HG03139 (cell line): ENCODE measurements around the gene RCOR2.

Source experiments
- ATAC-seq: cut with Tn5 transposase; IDR thresholded peaks from one replicate; pipeline ENCODE4 v1.9.1; 2021; ENCODE audit not compliant: unreplicated experiment

RCOR2 gene

DNA sequence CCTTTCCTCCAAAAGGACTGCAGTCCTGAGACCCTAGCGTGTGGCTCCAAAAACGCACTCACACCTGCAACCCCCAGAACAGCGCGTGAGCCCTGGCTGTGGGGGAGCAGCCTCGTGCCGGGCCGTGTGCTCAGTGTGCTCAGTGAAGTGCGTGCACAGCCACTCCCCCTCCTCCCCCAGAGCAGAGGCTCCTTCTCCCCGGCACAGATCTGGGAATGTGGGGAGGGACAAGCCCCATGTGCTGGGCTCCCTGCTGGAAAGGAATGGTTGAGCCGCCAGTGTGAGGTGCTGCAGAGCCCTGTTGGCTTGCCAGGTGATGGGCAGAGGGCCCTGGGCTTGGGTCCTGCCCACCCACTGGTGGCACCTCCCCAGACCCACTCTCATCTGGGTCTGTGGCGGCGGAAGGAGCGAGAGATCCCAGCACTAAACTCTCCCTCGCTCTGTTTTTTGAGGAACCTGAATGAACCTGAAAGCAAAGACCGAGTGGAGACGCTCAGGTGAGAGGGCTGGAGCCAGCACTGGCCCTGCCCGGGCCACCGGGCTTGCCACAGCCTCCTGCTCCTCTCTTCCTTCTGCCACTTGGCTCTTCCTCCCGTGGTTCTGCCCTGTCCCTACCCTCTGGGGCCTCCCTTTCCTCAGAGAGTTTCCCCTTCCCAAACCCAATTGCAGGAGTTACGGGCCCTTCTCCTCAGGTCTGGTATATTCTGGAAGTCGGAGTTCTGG is 9.0 kb downstream of the RCOR2 start:
- ATAC-seq, result no peak

DNA sequence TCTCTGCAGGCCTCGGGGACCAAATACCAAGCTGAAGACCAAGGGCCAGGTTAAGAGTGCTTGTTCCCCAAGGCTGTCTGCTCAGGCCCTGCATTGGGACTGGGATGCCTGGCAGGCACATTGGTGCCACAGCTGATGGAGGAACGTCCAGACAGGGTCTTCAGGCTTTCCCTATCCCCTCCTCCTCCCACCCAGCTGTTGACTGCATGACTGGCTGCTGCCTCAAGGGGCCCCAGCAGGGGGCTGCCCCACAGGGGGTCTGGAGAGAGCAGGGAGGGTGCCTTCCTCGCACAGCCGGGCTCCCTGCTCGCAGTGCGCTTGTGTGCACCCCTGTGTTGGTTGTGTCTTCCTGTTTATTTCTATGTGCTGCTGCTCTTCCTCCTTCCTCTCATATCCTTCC is 9.9 kb downstream of the RCOR2 start:
- no peak for ATAC-seq

DNA sequence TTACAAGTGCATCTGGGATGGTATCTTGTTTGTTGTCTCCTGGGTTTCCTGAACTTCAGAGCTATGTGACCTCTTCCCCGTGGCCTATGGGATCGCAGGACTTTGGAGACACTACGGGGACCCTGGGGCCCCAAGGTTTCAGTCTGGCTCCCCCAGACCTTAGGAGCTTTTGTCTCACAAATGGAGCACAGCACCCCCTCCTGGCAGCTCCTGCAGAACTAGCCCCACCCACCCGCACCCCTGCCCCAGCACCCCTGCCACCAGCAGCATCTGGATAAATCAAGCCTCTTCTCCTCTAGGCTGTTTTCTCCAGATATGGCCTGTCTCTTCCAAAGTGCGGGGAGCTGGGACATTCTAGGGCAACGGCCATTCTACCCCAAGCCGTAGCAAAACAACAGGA is 10.4 kb downstream of the RCOR2 start:
- no peak for ATAC-seq

DNA sequence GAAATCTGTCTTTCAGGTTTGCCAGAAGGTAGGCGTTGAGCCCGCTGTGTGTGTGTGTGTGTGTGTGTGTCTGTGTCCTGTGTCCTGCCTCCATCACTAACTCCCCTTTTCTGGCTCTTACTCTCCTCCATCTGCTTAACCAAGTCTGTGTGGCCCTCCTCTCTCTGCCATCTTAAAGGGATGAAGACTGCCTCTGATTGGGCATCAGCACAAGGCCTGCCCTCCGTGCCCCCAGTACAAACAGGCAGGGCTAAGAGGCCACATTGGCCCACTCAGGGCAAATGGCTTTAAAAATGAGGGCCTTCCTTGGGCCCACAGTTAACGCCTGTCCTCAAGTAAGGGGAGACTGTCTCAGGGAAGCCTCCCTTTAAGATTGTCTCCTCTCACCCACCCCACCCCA is 10.9 kb downstream of the RCOR2 start:
- no peak for ATAC-seq

DNA sequence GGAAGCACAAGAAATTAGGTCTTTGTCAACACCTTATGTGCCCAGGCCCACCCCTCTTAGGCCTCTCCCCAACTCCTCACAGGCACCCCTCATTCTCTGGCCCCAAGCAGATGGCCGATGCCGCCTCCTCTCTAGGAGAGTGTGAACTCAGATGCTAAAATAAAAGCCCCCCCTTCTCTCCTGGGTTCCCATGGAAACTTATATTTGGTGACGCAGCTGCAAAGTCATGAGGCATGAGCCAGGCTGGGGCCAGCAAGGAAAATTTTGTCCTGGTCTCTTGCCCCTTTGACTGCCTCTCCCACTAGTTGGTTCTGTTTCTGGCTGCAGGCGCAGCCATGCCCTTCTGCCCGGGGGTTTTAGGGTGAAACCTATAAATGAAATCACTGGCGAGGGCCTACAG is 11.8 kb downstream of the RCOR2 start:
- no peak for ATAC-seq

DNA sequence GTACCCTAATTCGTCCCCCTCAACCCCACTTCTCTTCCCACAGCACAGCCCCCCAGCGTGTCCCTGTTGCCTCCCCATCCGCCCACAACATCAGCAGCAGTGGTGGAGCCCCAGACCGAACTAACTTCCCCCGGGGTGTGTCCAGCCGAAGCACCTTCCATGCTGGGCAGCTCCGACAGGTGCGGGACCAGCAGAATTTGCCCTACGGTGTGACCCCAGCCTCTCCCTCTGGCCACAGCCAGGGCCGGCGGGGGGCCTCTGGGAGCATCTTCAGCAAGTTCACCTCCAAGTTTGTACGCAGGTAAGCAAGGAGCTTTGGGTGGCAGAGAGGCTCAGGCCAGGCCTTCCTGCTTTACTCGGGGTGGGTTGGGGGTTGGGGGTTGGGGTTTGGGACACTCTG is 12.2 kb downstream of the RCOR2 start:
- no peak for ATAC-seq

DNA sequence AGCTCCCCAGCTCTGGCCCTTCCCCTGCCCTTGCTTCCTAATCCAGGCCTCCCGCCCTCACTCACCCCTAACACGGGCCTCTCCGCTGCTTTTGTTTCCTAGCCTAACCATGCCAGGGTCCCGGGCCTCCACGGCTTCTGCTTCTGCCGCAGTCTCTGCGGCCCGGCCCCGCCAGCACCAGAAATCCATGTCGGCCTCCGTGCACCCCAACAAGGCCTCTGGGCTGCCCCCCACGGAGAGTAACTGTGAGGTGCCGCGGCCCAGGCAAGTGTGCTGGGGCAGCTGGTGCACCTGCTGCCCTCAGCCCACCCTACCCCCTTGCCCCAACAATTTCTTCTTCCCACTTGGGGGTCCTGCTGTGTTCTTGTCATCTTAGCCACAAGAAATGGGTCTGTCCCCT is 13.1 kb downstream of the RCOR2 start:
- no peak for ATAC-seq

DNA sequence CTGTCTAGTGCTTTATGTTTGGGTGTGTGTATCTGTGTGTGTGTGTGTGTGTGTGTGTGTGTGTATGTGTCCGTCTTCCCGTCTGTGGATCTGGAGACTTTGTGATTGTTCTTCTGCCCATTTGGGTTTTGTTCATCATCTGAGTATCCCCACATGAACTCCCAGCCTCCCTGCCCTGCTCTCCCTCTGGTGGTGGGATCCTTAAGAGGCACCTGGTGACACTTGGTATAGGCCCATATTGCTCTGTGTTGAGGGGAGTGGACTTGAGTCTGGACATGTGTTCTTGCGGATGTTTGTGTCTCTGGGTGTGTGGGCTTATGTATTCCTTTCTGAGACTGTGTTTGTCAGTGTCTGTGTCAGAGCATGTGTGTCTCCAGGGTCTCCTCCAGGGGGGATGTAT is 15.3 kb downstream of the RCOR2 start:
- ATAC-seq, result no peak

DNA sequence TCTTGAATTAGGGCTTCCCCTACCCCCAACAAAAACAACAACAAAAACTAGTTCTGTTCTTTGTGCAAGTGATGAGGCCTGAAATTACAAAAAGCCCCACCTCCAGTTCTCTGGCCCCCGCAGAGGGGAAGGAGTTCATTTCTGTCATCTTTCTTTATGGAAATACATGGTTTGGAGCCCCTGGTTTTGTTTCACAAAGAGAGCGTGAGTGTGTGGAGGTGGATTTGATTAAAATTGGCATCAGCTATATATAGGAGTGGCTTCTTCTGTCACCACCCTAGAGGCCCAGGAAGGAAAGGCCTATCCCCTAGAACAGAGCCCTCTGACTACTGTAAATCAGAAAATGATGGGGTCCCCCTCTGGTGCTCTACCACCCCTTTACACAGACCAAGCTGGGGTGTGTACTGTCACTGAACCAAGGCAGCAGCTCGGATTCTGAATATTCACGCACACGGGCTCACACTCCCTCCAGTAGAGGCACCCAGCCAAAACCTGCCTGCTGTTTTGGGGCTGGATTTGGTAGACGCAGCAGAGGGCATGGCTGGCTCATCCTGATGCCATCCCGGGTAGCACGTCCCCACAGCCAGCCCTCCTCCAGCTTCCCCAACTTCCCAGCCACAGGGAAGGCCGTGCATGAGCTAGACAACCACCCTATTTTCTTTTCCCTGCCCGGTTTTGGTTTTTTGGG is 19.4 kb downstream of the RCOR2 start:
- no peak for ATAC-seq

DNA sequence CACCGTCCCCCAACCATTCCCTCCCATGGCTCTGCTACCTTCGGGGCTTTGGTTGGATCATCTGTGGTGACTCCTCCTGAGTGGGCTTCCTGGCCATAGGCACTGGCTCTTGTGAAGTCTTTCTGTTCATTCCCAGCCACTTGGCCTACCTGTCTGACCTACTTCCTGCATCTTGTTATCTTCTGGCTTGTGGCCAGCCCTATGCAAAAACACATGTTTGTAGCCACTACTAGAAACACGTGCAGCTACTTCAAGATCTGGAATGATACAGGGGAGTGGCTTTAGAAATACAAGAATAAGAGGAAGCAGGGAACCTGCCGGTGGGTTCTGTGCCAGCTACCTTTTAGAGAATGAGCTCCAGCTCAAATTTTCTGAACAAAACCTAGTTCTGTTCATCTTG is 20.9 kb downstream of the RCOR2 start:
- no peak for ATAC-seq

DNA sequence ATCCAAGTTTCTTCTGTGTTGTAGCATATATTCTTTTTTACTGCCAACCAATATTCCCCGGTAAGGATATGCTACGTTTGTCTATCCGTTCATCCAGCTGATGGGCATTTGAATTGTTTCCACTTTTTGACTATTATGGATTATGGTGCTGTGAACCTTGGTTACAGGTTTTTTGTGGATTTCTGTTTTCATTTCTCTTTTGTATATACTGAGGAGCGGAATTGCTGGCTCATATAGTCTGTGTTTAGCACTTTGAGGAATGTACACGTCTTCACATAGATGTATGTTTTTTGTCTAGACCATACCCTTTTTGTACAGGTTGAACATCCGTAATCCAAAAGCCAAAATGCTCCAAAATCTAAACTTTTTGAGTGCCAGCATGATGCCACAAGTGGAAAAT is 23.6 kb downstream of the RCOR2 start:
- no peak for ATAC-seq

DNA sequence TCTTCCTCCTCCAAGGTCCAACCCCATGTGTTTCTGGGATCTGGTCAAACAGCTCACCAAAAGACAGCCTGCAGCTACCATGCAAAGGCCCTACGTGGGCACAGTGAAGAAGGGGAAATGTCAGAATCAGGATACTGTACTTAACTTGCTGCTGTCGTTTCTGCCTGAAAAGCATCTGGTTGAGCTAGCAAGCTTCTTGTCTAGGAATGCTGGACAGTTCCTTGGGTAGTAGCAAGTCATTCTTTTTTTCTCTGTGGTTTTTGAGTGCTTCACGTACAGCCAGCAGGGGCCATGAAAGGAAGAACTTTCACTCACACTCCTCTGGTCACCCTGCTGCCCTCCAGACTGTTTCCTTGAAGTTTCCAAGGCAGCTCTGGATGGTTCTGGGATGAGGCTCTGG is 24.7 kb downstream of the RCOR2 start:
- no peak for ATAC-seq

DNA sequence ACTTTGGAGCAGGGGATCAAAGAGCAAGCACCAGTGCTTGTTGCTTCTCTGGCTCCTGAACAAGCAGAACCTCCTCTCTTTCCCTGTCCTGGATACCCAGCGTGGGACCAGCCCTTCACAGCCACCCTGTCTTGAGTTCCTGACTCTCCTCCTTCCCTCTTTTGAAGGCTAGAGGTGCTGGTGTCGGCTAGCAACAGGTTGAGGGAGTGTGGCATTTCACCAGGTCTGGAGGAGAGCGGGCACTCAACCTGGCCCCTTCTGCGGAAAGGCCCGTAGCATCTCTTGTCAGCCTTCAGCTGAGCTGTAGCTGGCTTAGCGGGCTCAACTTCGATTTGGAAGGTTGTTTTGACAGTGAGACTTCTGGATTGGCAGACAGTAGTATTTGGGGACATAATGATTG is 26.6 kb downstream of the RCOR2 start:
- no peak for ATAC-seq

DNA sequence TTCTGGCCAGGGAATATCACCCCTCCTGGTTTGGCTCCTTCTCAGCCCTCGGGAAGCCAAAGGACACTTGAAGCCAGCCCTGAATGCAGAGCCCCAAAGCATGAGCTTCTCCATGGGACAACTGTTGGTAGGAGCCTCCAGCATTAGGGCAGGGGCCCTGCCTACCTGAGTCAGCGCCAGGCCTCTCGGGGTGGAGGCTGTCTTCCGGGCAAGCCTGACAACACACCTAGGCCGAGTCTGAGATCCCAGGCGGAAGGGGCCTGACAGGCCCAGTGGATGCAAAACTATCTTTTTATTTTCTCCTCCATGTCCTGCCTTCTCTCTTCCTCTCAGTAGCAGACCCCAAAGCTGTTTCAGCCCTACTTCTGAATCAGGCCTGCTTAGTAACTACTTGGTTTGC is 27.6 kb downstream of the RCOR2 start:
- ATAC-seq, result no peak

DNA sequence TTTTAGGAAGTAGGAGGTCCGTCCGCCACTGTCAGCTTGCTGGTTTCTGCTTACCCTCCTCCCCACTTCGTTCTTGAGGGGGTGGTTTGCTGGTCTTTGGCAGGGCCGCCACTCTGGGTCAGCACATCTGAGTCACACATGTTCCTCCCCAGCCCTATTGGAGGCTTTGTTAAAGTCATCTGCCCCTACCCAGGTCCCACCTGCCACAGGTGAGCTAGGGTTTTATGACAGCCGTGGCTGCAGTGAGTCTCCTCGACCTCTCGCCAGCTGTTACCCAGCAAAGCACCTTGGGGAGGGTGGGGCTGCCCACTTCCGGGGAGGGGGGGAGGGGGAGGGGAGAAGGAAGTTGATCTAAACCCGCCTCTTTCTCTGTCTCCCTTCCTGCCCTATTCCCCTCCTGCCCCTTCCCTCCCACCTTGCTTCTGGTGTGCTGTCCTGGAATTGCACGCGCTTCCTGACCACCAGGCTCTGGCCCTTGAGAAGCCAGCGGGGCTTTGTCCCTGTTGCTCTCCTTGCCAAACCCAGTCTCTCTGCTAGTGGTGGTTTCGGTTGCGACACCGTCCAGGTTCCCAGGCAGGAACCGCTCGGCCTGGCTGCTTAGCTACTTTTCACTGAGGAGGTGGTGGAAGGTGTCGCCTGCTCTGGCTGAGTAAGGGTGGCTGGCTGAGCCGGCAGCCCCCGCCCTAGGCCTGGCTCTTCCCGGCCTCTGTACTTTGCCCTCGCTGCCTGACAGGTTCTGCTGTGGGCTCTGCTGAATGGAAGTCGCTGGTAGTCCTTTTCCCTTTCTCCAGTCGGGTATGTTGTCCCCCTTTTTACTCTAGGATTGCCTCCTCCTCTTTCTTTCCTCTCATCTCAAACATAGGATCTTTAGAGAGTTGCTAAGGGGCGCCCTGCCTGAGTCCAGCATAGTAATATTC is 28.5 kb downstream of the RCOR2 start:
- ATAC-seq, result no peak

DNA sequence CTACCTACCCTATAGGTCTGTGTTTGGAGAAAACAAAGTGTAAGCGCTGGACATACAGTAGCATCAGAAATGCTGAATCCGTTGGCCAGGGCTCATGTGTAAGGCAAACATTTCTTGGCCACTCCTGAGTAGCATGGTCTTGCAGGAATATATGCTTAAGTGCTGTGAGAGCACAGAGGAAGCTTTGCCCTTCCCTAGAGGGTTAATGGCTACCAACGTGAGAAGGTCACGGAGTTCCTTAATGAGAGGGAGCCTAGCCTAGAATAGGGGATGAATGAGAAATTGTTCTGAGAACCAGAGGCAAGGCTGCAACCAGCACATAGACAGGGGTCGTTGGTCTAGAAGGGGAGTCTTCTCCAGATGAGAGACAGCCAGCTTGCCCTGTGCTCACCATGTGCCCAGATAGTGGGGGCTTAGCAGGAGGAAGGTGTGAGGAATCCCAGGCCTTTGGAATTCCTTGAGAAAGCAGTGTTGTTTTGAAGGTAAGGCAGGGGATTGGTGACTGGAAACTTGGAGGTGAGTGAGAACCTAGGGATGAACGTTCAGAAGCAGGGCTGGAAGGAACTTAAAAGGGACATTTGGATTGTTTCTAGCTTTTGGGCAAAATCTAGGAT is 29.5 kb downstream of the RCOR2 start:
- no peak for ATAC-seq

DNA sequence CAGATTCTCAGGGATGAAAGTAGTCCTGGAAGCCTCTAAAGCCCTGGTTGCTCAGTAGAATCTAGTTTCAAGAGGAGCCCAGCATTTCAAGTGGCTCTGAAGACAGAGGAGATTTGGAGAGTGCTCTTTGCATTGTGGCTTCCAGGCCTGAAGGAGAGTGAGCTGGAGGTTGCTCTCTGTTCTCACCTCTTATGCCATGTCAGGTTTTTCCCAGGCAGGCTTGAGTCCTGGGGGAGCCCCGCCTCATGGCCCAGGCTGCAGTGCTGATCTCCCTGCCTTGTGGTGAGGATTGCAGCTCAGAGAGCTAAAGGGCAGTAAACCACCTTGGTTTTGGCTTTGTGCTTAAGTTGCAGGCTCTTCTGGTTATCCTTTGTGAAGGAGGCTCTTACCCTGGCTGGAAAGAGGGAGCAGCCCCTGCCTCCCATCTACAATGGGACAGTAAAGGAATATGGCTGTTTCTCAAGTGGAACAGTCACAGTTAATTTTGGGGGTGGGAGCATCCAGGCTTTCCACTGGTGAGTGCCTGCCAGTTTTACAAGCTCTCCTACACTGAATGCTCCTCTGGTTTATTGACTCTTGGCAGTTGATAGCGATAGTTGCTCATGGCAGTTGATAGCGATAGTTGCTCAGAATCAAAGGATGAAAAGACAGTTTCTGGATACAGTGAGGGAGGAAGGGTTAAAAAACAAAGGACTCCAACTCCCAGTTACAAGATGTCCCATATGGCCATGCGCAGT is 32.6 kb downstream of the RCOR2 start:
- no peak for ATAC-seq

DNA sequence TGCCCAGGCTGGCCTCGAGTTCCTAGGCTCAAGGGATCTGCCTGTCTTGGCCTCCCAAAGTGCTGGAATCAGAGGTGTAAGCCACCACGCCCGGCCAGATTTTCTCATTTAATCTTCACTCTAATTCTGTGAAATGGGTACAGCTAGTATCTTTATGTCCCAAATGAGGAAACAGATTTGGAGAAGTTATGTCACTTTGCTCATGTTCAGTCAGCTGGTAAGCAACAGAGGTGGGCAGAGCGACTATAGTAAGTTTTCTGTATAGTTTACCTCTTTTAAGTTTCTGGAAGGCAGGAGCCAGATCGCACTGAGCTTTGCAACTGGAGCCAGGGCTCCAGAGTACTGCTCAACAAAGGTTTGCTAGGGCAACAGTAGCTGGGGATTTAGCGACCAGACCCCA is 33.2 kb downstream of the RCOR2 start:
- ATAC-seq, result no peak

DNA sequence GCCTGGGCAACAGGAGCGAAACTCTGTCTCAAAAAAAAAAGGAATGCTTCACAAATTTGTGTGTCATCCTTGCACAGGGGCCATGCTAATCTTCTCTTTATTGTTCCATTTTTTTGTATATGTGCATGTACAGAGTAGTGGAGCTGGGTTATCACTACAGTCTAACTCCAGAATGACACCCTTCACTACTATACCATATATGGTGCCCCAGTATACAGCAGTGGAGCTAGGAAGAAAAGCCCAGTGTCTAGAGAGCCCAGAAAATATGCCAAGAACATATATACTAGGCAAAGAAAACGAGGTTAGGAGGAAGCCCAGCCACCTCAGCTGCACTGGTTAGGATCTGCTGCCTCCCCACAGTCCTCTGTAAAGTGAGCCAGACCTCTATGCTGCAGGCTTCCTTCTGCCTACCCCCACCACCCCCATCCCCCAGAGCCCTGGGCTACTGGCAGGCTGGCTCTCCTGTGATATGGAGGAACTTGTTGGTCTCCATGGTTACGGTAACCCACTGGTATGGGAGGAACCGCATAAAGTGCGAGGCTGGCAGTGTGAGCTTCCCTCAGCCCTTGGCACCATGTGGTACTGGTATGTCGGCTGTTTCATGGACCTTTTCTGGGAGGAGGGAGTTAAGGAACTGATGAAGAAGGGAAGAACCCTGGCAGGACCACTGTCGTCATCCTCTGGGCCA is 34.3 kb downstream of the RCOR2 start:
- ATAC-seq, result no peak

DNA sequence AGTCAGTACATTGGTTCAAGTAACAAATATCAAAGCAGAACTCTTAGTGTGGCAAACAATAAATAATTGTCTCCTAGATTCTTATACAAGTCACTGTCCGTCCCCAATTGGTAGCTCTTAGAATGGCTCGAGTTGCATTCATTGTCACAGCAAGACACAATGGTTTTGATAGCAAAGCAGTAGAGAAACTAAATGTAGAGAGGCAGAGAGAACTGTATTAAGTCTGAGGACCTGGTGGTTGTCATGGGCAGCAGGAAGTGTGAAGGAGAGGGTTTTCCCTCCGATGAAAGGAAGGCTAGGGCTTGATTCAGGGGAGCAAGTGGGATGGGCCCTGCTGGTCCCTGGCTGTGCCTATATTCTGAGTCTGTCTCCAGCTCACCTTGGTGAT is 36.6 kb downstream of the RCOR2 start:
- no peak for ATAC-seq
